Parathyroid adenoma (tissue), 2 donors: ENCODE results near the gene DMPK.

Experiments
- H2AFZ ChIP-seq: fragments of 300-600 bp; sonication (generic); one replicate; pipeline ENCODE4 v1.7.0; 2017; ENCODE audit warnings: antibody characterized with exemption, mild to moderate bottlenecking
- H3K27ac ChIP-seq: fragments of 300-600 bp; sonication (generic); one replicate; pipeline ENCODE4 v1.7.0; 2017
- H3K27me3 ChIP-seq: fragments of 300-600 bp; sonication (generic); one replicate; pipeline ENCODE4 v1.7.0; 2017; ENCODE audit warnings: low read length; ENCODE audit not compliant: control insufficient read depth, insufficient read depth
- H3K36me3 ChIP-seq: fragments of 300-600 bp; sonication (generic); one replicate; pipeline ENCODE4 v1.7.0; 2017; ENCODE audit warnings: low read length; ENCODE audit not compliant: control insufficient read depth, insufficient read depth
- H3K4me1 ChIP-seq: fragments of 300-600 bp; sonication (generic); one replicate; pipeline ENCODE4 v1.7.0; 2017; ENCODE audit warnings: control low read depth
- H3K4me2 ChIP-seq: fragments of 300-600 bp; sonication (generic); one replicate; pipeline ENCODE4 v1.7.0; 2017; ENCODE audit warnings: low read length
- H3K4me3 ChIP-seq: fragments of 300-600 bp; sonication (generic); one replicate; pipeline ENCODE4 v1.7.0; 2017; ENCODE audit warnings: low read depth, low read length
- H3K79me2 ChIP-seq: fragments of 300-600 bp; sonication (generic); one replicate; pipeline ENCODE4 v1.7.0; 2017; ENCODE audit warnings: control low read depth
- H3K9ac ChIP-seq: fragments of 300-600 bp; sonication (generic); one replicate; pipeline ENCODE4 v1.7.0; 2017; ENCODE audit warnings: mild to moderate bottlenecking
- H3K9me3 ChIP-seq: fragments of 300-600 bp; sonication (generic); one replicate; pipeline ENCODE4 v1.7.0; 2017; ENCODE audit warnings: low read length; ENCODE audit not compliant: control insufficient read depth
- TF ChIP-seq, protein P1 (sequence below): fragments of 300-600 bp; sonication (generic); IDR thresholded peaks from one replicate; pipeline ENCODE4 v1.7.0; 2017; ENCODE audit warnings: antibody characterized with exemption, mild to moderate bottlenecking
- donor health status: primary hyperparathyroidism.

Gene DMPK

DNA sequence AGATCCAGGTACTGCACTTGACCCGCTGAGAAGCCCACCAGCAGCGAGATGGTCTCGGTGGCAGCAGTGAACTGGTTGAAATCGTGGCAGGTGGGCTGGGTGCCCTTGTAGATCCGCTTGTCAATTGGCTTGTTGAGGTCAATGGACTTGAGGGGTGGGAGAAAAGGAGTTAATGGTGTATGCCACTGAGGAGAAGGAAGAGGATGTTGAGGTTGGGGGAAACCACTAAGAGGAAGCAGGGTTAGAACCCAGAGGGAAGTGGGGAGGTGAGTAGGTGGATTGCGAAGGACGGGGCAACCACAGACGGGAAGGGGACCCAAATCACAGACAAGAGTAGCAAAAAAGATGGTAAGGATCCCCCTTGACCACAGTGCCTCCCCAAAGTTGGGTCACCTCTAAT lies 8.7 kb upstream of the DMPK start:
- Histone ChIP-seq H3K4me2 (no peak overlapping the region), H3K4me1 (peaks cover 7% of the 10 kb centered on the region), H3K79me2 (peaks cover 3% of the 10 kb centered on the region), H3K27me3 (no peaks in the 10 kb centered on the region), H3K27ac (no peak overlapping the region), H3K9ac (no peak overlapping the region), H3K4me3 (peak overlapping the region; percentile 27), H3K9me3 (no peaks in the 10 kb centered on the region), H2AFZ (no peak overlapping the region), H3K36me3 (no peaks in the 10 kb centered on the region)
- TF ChIP-seq, protein P1, sequence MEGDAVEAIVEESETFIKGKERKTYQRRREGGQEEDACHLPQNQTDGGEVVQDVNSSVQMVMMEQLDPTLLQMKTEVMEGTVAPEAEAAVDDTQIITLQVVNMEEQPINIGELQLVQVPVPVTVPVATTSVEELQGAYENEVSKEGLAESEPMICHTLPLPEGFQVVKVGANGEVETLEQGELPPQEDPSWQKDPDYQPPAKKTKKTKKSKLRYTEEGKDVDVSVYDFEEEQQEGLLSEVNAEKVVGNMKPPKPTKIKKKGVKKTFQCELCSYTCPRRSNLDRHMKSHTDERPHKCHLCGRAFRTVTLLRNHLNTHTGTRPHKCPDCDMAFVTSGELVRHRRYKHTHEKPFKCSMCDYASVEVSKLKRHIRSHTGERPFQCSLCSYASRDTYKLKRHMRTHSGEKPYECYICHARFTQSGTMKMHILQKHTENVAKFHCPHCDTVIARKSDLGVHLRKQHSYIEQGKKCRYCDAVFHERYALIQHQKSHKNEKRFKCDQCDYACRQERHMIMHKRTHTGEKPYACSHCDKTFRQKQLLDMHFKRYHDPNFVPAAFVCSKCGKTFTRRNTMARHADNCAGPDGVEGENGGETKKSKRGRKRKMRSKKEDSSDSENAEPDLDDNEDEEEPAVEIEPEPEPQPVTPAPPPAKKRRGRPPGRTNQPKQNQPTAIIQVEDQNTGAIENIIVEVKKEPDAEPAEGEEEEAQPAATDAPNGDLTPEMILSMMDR = no peak

DNA sequence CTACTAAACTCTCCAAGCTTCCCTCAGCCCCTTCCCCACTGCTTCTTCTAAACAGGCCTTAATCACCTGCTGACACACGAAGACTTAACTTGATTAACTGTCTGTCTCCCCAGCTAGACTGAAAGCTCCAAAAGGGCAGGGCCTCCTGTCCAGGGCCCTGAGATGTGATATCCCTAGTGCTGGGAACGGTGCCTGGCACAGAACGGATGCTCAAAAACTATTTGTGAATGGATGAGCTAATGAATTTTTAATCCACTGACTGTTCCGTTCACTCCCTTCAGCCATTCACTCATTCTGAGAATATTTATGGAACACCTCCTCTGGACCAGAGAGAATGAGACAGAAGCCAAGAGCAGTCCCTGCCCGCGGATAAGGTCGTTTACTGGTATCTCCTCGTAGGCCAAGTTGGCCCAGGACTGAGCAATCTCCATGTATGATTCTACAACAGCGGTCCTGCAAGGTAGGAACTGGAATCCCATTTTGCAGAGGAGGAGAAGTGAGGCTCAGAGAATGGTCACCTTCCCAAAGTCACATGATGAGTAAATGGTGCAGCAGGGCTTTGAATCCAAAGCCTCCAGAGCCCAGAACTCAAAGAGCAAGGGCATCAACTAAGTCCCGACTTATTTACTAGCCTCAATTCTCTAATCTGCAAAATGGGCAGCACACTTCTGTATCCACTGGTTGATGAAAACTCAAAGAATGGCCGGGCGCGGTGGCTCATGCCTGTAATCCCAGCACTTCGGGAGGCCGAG lies 6.9 kb upstream of the DMPK start:
- no peak overlapping the region for H3K27ac ChIP-seq
- H3K4me3 ChIP-seq = no peak overlapping the region
- H3K9ac ChIP-seq = no peak overlapping the region
- no peaks in the 10 kb centered on the region for H3K36me3 ChIP-seq
- no peak overlapping the region for H3K4me2 ChIP-seq
- peaks cover 7% of the 10 kb centered on the region for H3K4me1 ChIP-seq
- no peaks in the 10 kb centered on the region for H3K9me3 ChIP-seq
- no peak overlapping the region for H2AFZ ChIP-seq
- H3K27me3 ChIP-seq = no peaks in the 10 kb centered on the region
- H3K79me2 ChIP-seq = peaks cover 3% of the 10 kb centered on the region
- TF ChIP-seq, protein P1 = no peak

DNA sequence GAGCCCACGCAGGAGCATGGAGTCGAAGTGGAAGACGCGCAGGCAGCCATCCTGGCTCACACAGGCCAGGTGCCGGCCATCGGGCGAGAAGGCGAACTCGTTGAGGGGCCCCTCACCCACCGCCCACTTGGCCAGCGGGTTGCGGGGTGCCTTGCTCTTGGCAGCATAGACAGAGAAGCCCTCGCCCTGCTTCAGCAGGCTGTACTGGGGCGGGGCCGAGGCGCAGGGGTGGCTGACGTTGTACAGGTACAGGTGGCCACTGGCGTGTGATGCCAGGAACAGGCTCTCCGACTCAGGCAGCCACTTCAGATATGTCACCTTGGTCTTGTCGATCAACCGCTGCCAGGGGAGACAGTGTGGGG lies 4.2 kb upstream of the DMPK start:
- no peaks in the 10 kb centered on the region for H3K79me2 ChIP-seq
- H3K9ac ChIP-seq = no peak overlapping the region
- H3K4me2 ChIP-seq = no peak overlapping the region
- no peak overlapping the region for H2AFZ ChIP-seq
- no peaks in the 10 kb centered on the region for H3K27me3 ChIP-seq
- H3K4me3 ChIP-seq = no peak overlapping the region
- H3K9me3 ChIP-seq = no peaks in the 10 kb centered on the region
- H3K36me3 ChIP-seq = no peaks in the 10 kb centered on the region
- peaks cover 2% of the 10 kb centered on the region for H3K4me1 ChIP-seq
- TF ChIP-seq, protein P1 = no peak
- H3K27ac ChIP-seq = no peak overlapping the region

DNA sequence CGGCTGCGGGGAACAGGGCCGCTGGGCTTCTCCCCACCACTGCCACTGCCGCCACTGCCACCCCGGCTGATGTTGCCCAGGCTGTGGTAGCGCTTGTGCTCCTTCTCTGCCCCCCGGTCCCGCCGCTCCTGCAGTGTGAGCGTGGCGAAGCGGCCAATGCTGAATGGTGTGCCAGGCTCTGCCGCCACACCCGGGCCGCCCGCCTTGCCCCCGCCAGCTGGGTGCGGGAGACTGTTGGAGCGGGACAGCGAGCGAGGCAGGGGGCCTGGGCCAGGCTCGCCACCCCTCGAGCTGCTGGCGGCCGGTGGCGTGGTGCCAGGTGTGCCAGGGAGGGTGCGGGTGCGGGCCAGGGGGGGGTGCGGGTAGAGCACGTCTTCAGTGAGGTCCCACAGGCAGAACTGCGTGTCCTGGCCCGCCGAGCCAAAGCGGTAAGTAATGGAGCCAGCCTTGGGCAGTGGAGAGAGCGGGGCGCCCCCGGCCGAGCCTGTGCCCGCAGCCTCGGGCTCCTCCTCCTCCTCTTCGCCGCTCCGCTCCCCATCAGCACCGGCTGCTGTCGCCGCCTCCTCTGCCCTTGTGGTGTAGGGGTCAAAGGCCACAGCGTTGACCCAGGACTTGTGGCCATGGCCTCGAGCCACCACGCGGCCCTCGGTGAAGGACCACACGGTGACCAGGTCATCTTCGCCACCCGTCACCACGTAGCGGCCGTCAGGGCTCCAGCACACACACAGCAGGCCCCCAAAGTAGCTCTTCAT lies 3.7 kb upstream of the DMPK start:
- H3K27ac ChIP-seq = no peak overlapping the region
- H2AFZ ChIP-seq = no peak overlapping the region
- no peak overlapping the region for H3K4me2 ChIP-seq
- no peaks in the 10 kb centered on the region for H3K79me2 ChIP-seq
- no peaks in the 10 kb centered on the region for H3K4me1 ChIP-seq
- H3K27me3 ChIP-seq = no peaks in the 10 kb centered on the region
- TF ChIP-seq, protein P1 = no peak
- no peaks in the 10 kb centered on the region for H3K36me3 ChIP-seq
- H3K9ac ChIP-seq = no peak overlapping the region
- no peaks in the 10 kb centered on the region for H3K9me3 ChIP-seq
- no peak overlapping the region for H3K4me3 ChIP-seq
